Measurements from ENCODE around the gene NVL.
A peak's percentile ranks its signal among the peaks of the same experiment; 100 is the strongest.

- peak in 1 of 3 experiments; percentile 1 for TF ChIP-seq CTCF (IDR thresholded peaks at IDR 0.05)
- no peak for TF ChIP-seq POLR2A (IDR thresholded peaks at IDR 0.05)
Observed at GRCh38 chr1:224329842-224330753, at the start of gene NVL.

Data from testis (tissue), 2 donors.